HepG2 (cell line): ENCODE measurements around the gene ACADVL. TPM values are rescaled to one million over a fixed set of nuclear protein-coding genes. Genes with fewer than 3 reads are reported as not detected.

ENCODE experiments used
- ATF6 ChIP-seq: sonication (generic); formaldehyde crosslinking; conservative IDR thresholded peaks from 2 replicates; pipeline ENCODE4 v1.4.0; 2020; ENCODE audit warnings: missing genetic modification reagents
- FOSL1 ChIP-seq: sonication (generic); formaldehyde crosslinking; IDR thresholded peaks from 2 replicates; pipeline ENCODE4 v1.9.0; 2021; ENCODE audit warnings: missing genetic modification reagents, borderline replicate concordance
- GATAD2A ChIP-seq: IDR thresholded peaks from 2 replicates; pipeline ENCODE4 v1.6.1; 2016
- GLMP ChIP-seq: sonication (generic); formaldehyde crosslinking; IDR thresholded peaks from 2 replicates; pipeline ENCODE4 v1.9.0; 2021; ENCODE audit warnings: missing genetic modification reagents, mild to moderate bottlenecking, borderline replicate concordance
- KLF11 ChIP-seq: IDR thresholded peaks from 2 replicates; pipeline ENCODE4 v1.6.1; 2016; ENCODE audit warnings: missing compliant biosample characterization
- MAF1 ChIP-seq: sonication (generic); formaldehyde crosslinking; IDR thresholded peaks from 2 replicates; pipeline ENCODE4 v1.5.0; 2020; ENCODE audit warnings: missing genetic modification reagents, borderline replicate concordance
- MED1 ChIP-seq: sonication (generic); formaldehyde crosslinking; IDR thresholded peaks from 2 replicates; pipeline ENCODE4 v1.4.0; 2020; ENCODE audit warnings: missing genetic modification reagents
- SCMH1 ChIP-seq: sonication (generic); formaldehyde crosslinking; IDR thresholded peaks from 2 replicates; pipeline ENCODE4 v1.9.0; 2021; ENCODE audit warnings: missing genetic modification reagents, mild to moderate bottlenecking, borderline replicate concordance
- YEATS2 ChIP-seq: sonication (generic); formaldehyde crosslinking; IDR thresholded peaks from 2 replicates; pipeline ENCODE4 v1.4.0; 2020; ENCODE audit warnings: missing genetic modification reagents, borderline replicate concordance
- ZFP62 ChIP-seq: sonication (generic); formaldehyde crosslinking; IDR thresholded peaks from 2 replicates; pipeline ENCODE4 v1.4.0; 2020; ENCODE audit warnings: missing genetic modification reagents
- ZNF101 ChIP-seq: sonication (generic); formaldehyde crosslinking; IDR thresholded peaks from 2 replicates; pipeline ENCODE4 v1.4.0; 2020; ENCODE audit warnings: mild to moderate bottlenecking, low read depth, missing genetic modification reagents, borderline replicate concordance
- ZNF431 ChIP-seq: sonication (generic); formaldehyde crosslinking; IDR thresholded peaks from 2 replicates; pipeline ENCODE4 v1.9.0; 2022; ENCODE audit warnings: missing genetic modification reagents, low read depth, mild to moderate bottlenecking, borderline replicate concordance
- polyA plus RNA-seq, 8 experiments: library from polyadenylated mRNA; depleted of rRNA in 3 of 8; stranded (reverse) in 7 of 8; unstranded in 1 of 8; fragments of >200 nt; fragmentation: Illumina TruSeq in 4 of 8; extraction: Trizol in 4 of 8; gene quantifications; 2 replicates each; pipeline versions ENCODE4 v1.2.1 to v1.2.3, GENCODE V29; 2011 to 2016; ENCODE audit warnings: low read depth in 4 of 8, missing spikeins in 1 of 8, mixed read lengths in 1 of 8; ENCODE audit not compliant: insufficient read depth in 1 of 8
- total RNA-seq, 5 experiments: library from RNA; depleted of rRNA; stranded (reverse); fragments of >200 nt; fragmentation: Illumina TruSeq; extraction: Trizol; gene quantifications; 2 replicates each; pipeline ENCODE4 v1.2.3, GENCODE V29; 2016; ENCODE audit warnings: low read depth in 1 of 5
- TF ChIP-seq, protein P1 (sequence below): IDR thresholded peaks from 2 replicates; pipeline ENCODE4 v1.6.1; 2016; ENCODE audit warnings: low read depth, missing genetic modification reagents, missing compliant biosample characterization
- TF ChIP-seq, protein P2 (sequence below): sonication (generic); formaldehyde crosslinking; IDR thresholded peaks from 2 replicates; pipeline ENCODE4 v1.4.0; 2020; ENCODE audit warnings: mild to moderate bottlenecking, missing genetic modification reagents, borderline replicate concordance

Gene ACADVL
- total and polyA plus RNA-seq, 2 of the 13 experiments (the other 11 are each of a cell fraction or from before 2014, with no cell fraction given) = 219 to 412 TPM

- TF ChIP-seq SCMH1 (CRISPR knock-in tag) (no peak), MED1 (CRISPR knock-in tag) (peak; percentile 94), ZNF101 (CRISPR knock-in tag) (no peak), ATF6 (no peak), ZFP62 (CRISPR knock-in tag) (no peak), ZNF431 (CRISPR knock-in tag) (peak; percentile 49; the same call in 1 of the 2 replicates), YEATS2 (peak; percentile 84; the same call in 1 of the 2 replicates), MAF1 (CRISPR knock-in tag) (no peak), KLF11 (CRISPR knock-in tag) (no peak), GATAD2A (CRISPR knock-in tag) (peak; percentile 94), GLMP (no peak), FOSL1 (CRISPR knock-in tag) (no peak)
- TF ChIP-seq, protein P1, sequence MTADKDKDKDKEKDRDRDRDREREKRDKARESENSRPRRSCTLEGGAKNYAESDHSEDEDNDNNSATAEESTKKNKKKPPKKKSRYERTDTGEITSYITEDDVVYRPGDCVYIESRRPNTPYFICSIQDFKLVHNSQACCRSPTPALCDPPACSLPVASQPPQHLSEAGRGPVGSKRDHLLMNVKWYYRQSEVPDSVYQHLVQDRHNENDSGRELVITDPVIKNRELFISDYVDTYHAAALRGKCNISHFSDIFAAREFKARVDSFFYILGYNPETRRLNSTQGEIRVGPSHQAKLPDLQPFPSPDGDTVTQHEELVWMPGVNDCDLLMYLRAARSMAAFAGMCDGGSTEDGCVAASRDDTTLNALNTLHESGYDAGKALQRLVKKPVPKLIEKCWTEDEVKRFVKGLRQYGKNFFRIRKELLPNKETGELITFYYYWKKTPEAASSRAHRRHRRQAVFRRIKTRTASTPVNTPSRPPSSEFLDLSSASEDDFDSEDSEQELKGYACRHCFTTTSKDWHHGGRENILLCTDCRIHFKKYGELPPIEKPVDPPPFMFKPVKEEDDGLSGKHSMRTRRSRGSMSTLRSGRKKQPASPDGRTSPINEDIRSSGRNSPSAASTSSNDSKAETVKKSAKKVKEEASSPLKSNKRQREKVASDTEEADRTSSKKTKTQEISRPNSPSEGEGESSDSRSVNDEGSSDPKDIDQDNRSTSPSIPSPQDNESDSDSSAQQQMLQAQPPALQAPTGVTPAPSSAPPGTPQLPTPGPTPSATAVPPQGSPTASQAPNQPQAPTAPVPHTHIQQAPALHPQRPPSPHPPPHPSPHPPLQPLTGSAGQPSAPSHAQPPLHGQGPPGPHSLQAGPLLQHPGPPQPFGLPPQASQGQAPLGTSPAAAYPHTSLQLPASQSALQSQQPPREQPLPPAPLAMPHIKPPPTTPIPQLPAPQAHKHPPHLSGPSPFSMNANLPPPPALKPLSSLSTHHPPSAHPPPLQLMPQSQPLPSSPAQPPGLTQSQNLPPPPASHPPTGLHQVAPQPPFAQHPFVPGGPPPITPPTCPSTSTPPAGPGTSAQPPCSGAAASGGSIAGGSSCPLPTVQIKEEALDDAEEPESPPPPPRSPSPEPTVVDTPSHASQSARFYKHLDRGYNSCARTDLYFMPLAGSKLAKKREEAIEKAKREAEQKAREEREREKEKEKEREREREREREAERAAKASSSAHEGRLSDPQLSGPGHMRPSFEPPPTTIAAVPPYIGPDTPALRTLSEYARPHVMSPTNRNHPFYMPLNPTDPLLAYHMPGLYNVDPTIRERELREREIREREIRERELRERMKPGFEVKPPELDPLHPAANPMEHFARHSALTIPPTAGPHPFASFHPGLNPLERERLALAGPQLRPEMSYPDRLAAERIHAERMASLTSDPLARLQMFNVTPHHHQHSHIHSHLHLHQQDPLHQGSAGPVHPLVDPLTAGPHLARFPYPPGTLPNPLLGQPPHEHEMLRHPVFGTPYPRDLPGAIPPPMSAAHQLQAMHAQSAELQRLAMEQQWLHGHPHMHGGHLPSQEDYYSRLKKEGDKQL (CRISPR knock-in tag) = peak; percentile 5; the same call in 1 of the 2 replicates
- TF ChIP-seq, protein P2, sequence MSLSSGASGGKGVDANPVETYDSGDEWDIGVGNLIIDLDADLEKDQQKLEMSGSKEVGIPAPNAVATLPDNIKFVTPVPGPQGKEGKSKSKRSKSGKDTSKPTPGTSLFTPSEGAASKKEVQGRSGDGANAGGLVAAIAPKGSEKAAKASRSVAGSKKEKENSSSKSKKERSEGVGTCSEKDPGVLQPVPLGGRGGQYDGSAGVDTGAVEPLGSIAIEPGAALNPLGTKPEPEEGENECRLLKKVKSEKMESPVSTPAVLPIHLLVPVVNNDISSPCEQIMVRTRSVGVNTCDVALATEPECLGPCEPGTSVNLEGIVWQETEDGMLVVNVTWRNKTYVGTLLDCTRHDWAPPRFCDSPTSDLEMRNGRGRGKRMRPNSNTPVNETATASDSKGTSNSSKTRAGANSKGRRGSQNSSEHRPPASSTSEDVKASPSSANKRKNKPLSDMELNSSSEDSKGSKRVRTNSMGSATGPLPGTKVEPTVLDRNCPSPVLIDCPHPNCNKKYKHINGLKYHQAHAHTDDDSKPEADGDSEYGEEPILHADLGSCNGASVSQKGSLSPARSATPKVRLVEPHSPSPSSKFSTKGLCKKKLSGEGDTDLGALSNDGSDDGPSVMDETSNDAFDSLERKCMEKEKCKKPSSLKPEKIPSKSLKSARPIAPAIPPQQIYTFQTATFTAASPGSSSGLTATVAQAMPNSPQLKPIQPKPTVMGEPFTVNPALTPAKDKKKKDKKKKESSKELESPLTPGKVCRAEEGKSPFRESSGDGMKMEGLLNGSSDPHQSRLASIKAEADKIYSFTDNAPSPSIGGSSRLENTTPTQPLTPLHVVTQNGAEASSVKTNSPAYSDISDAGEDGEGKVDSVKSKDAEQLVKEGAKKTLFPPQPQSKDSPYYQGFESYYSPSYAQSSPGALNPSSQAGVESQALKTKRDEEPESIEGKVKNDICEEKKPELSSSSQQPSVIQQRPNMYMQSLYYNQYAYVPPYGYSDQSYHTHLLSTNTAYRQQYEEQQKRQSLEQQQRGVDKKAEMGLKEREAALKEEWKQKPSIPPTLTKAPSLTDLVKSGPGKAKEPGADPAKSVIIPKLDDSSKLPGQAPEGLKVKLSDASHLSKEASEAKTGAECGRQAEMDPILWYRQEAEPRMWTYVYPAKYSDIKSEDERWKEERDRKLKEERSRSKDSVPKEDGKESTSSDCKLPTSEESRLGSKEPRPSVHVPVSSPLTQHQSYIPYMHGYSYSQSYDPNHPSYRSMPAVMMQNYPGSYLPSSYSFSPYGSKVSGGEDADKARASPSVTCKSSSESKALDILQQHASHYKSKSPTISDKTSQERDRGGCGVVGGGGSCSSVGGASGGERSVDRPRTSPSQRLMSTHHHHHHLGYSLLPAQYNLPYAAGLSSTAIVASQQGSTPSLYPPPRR (CRISPR knock-in tag) = peak; percentile 61; the same call in 1 of the 2 replicates
These were observed 40.2 kb upstream of the ACADVL start, which contains the start of gene ASGR1 (continued) for GRCh38 chr17:7179317-7180254.
